Tibial artery (tissue), 4 donors: ENCODE results near the gene MAPK12.

Experiments used
- DNase-seq, 2 donors: peaks; one replicate each; pipeline ENCODE4 v3.0.0-alpha.2; 2019
- H3K27ac ChIP-seq, 2 donors: fragments of 200-600 bp; sonication (generic) in 1 of 2; 1 replicate in 1 of 2; 2 replicates in 1 of 2; pipeline ENCODE4 v1.5.1; 2018 to 2019; ENCODE audit warnings: mild to moderate bottlenecking in 1 of 2
- H3K27me3 ChIP-seq, 2 donors: fragments of 200-600 bp; sonication (generic) in 1 of 2; one replicate each; pipeline versions ENCODE4 v1.5.1 to v1.6.0; 2016 to 2019
- H3K36me3 ChIP-seq, 3 donors: fragments of 200-600 bp; sonication (generic) in 2 of 3; one replicate each; pipeline ENCODE4 v1.5.1; 2016 to 2019; ENCODE audit warnings: mild to moderate bottlenecking in 2 of 3
- H3K4me1 ChIP-seq, 4 donors: fragments of 200-600 bp; sonication (generic) in 2 of 4; 1 replicate in 3 of 4; 2 replicates in 1 of 4; pipeline ENCODE4 v1.5.1; 2016 to 2019
- H3K4me3 ChIP-seq, 2 donors: fragments of 200-600 bp; sonication (generic) in 1 of 2; 1 replicate in 1 of 2; 2 replicates in 1 of 2; pipeline ENCODE4 v1.5.1; 2018 to 2019; ENCODE audit warnings: mild to moderate bottlenecking in 2 of 2
- H3K9me3 ChIP-seq, 3 donors: fragments of 200-600 bp; sonication (generic) in 1 of 3; one replicate each; pipeline ENCODE4 v1.5.1; 2016 to 2019
- intact Hi-C: fragments of 100-400 bp; cut with DNase I; formaldehyde crosslinking; loops from one replicate; pipeline ENCODE4 v1.15.0; 2023; ENCODE audit warnings: low total_unique reads
- TF ChIP-seq, protein P1 (sequence below), 2 experiments: fragments of 200-600 bp in 1 of 2; fragments of 450-650 bp in 1 of 2; IDR thresholded peaks; one replicate each; pipeline ENCODE4 v1.5.1; 2017 to 2019; ENCODE audit warnings: antibody characterized with exemption in 2 of 2, mild to moderate bottlenecking in 1 of 2, moderate library complexity in 1 of 2

MAPK12 gene

DNA sequence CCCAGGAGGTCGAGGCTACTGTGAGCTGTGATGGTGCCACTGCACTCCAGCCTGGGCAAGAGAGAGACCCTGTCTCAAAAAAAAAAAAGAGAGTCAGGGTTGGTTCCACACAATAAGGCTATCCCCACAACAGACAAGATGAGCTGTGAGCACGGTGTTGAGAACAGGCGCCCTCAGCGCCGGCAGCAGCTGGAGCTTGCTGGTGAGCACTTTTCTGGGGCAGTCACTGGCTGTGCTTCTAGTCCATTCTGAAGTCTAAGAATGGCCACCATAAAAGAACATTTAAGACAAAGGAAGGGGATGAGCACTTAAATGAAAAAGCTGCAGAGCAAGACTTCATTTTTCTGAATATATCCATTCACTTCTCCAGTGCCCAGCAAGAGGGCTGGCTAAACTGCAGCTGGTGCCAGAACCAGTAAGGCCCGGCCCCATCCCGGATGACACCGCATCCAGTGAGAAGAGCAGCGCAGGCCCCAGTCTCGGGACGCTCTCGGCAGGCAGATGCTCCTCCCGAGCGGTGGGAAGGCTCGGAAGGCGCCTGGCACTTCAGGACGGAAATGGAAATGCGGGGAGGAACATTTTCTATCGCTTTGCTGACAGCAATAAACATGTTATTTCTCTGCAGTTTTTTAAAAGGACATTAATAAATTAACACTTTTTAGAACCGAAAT lies 28.9 kb downstream of the MAPK12 start:
- H3K27ac ChIP-seq: no peak overlapping the region
- TF ChIP-seq, protein P1, sequence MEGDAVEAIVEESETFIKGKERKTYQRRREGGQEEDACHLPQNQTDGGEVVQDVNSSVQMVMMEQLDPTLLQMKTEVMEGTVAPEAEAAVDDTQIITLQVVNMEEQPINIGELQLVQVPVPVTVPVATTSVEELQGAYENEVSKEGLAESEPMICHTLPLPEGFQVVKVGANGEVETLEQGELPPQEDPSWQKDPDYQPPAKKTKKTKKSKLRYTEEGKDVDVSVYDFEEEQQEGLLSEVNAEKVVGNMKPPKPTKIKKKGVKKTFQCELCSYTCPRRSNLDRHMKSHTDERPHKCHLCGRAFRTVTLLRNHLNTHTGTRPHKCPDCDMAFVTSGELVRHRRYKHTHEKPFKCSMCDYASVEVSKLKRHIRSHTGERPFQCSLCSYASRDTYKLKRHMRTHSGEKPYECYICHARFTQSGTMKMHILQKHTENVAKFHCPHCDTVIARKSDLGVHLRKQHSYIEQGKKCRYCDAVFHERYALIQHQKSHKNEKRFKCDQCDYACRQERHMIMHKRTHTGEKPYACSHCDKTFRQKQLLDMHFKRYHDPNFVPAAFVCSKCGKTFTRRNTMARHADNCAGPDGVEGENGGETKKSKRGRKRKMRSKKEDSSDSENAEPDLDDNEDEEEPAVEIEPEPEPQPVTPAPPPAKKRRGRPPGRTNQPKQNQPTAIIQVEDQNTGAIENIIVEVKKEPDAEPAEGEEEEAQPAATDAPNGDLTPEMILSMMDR (IDR thresholded peaks at IDR 0.05): no peak
- no peaks in the 10 kb centered on the region for H3K9me3 ChIP-seq
- H3K4me3 ChIP-seq: no peak overlapping the region
- intact Hi-C loops: no loop called here
- H3K4me1 ChIP-seq: no peaks in the 10 kb centered on the region
- no peak for DNase-seq
- H3K36me3 ChIP-seq: peaks cover 11 to 69% (median 51%) of the 10 kb centered on the region in 3 donors
- no peaks in the 10 kb centered on the region for H3K27me3 ChIP-seq

DNA sequence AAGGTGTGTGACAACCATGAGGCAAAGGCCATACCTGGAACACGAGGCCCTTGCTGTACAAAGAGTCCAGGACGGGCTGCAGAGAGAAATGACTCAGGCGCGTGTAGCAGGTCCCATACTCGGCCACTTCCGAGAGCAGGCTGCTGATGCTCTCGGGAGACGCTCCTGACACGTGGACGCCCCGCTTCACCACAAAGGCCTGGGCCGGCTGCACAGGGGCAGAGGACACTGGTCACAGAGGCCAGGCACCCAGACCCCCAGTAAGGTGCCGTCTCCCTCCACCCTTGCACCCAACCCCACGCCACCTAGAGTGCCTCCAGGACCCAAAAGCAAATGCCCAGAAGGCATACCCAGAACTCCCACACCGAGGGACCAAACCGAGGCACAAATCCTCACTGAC lies 32.1 kb downstream of the MAPK12 start:
- TF ChIP-seq, protein P1 (IDR thresholded peaks at IDR 0.05): no peak
- Histone ChIP-seq H3K4me1 (no peaks in the 10 kb centered on the region), H3K36me3 (peaks cover 36 to 83% (median 65%) of the 10 kb centered on the region in 3 donors), H3K4me3 (no peak overlapping the region), H3K9me3 (no peaks in the 10 kb centered on the region), H3K27ac (no peak overlapping the region), H3K27me3 (no peaks in the 10 kb centered on the region)
- intact Hi-C loops: no loop called here
- DNase-seq: no peak

DNA sequence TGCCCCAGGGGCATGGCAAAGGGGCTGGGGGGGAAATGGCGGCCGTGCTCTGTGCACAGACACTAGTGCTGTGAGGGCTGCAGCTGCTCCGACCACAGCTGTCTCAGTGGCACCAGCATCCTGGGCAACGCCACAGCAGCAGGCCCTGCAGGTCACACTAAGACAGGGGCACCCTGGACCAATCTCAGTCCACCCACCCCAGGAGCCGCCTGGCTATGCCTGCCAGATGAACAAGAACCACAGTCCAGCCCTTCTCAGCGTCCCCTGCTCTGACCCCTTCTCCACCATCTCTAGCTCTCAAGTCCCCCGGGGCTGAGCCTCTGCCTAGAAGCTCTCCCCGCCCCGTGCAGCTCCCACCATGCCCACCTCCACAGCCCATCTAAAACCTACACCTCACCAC lies 33.1 kb downstream of the MAPK12 start:
- Histone ChIP-seq H3K4me1 (no peaks in the 10 kb centered on the region), H3K9me3 (no peaks in the 10 kb centered on the region), H3K36me3 (peaks cover 43 to 89% (median 75%) of the 10 kb centered on the region in 3 donors), H3K27me3 (no peaks in the 10 kb centered on the region), H3K4me3 (no peak overlapping the region), H3K27ac (no peak overlapping the region)
- DNase-seq: no peak
- intact Hi-C loops: no loop called here
- TF ChIP-seq, protein P1 (IDR thresholded peaks at IDR 0.05): no peak

DNA sequence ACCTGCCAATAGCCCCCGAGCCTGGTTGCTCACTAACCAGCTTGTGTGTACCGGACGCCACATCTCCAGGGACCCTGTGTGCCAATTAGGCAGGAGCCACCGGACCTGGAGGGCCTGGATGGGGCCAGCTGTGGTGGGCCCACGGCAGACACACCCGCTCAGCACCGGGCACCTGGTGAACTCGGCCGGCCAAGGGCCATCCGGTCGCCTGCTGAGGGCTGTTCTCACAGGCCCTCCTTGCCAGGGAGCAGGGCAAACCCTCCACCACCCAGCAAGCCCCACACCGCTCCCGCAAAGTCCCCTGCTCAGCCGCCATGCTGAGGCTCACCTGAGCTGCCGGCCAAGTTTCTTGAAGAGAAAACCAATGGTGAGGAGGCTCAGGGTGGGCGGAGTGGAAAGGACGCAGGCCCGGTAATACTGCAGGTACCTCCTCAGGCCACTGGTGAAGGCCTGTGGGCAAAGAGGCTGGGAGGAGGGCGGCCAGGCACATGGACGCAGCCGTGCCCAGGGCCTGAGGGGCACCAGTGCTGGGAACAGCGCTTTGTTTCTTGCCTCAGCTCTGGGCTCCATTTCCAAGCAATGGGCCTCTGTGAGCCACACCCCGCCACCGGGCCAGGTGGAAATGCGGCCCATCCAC lies 33.8 kb downstream of the MAPK12 start:
- DNase-seq: no peak
- H3K36me3 ChIP-seq: peaks cover 50 to 89% (median 75%) of the 10 kb centered on the region in 3 donors
- no peaks in the 10 kb centered on the region for H3K9me3 ChIP-seq
- H3K27me3 ChIP-seq: no peaks in the 10 kb centered on the region
- no peaks in the 10 kb centered on the region for H3K4me1 ChIP-seq
- no peak overlapping the region for H3K4me3 ChIP-seq
- TF ChIP-seq, protein P1 (IDR thresholded peaks at IDR 0.05): no peak
- intact Hi-C loops: no loop called here
- H3K27ac ChIP-seq: no peak overlapping the region

DNA sequence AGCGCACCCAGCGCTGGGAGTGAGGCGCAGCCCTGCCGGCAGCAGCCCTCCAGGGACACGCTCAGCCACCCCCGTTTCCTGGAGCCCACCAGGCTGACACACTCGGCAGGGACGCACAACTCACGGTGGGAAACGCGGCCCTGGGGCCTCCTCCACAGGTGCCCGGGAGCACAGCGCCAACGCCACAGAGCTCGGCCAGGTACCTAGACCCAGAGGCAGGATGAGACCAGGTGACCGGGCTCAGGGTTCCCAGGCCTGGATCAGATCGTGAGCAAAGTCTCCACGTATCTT lies 34.7 kb downstream of the MAPK12 start:
- Histone ChIP-seq H3K27ac (no peak overlapping the region), H3K9me3 (no peaks in the 10 kb centered on the region), H3K4me1 (no peaks in the 10 kb centered on the region), H3K4me3 (no peak overlapping the region), H3K27me3 (no peaks in the 10 kb centered on the region), H3K36me3 (peaks cover 58 to 89% (median 76%) of the 10 kb centered on the region in 3 donors)
- TF ChIP-seq, protein P1 (IDR thresholded peaks at IDR 0.05): no peak
- DNase-seq: no peak
- intact Hi-C loops: no loop called here
